AG09309 (cell line): Measurements from ENCODE around the gene MEGF9.

ENCODE experiments used
- DNase-seq: peaks from one replicate; pipeline ENCODE4 v3.0.0-alpha.2; 2010; ENCODE audit warnings: low read depth
- H3K4me3 ChIP-seq: 2 replicates; pipeline ENCODE4 v1.5.1; 2011; ENCODE audit warnings: mild to moderate bottlenecking, low read depth, low read length, moderate library complexity; ENCODE audit not compliant: control insufficient read depth
- CTCF ChIP-seq: IDR thresholded peaks from 2 replicates; pipeline ENCODE4 v1.5.1; 2011; ENCODE audit warnings: mild to moderate bottlenecking, low read depth, low read length, inconsistent platforms; ENCODE audit not compliant: insufficient read depth, control insufficient read depth; ENCODE audit errors: missing control alignments

The MEGF9 gene

GRCh38 chr9:120733190-120733589 lies 18.9 kb upstream of the MEGF9 start:
- no peak for TF ChIP-seq CTCF
- H3K4me3 ChIP-seq, result no peak overlapping the region
- DNase-seq, result no peak

- no peak for DNase-seq
- no peak for TF ChIP-seq CTCF
- no peak overlapping the region for H3K4me3 ChIP-seq
These were observed 16.6 kb upstream of the MEGF9 start for GRCh38 chr9:120730654-120731514.

GRCh38 chr9:120729791-120730241 lies 15.5 kb upstream of the MEGF9 start:
- H3K4me3 ChIP-seq, result no peak overlapping the region
- no peak for DNase-seq
- TF ChIP-seq CTCF, result peak; percentile 11

GRCh38 chr9:120726484-120726883 lies 12.2 kb upstream of the MEGF9 start:
- H3K4me3 ChIP-seq, result no peak overlapping the region
- TF ChIP-seq CTCF, result no peak
- no peak for DNase-seq

- no peak for DNase-seq
- no peak for TF ChIP-seq CTCF
- no peak overlapping the region for H3K4me3 ChIP-seq
These were observed 11.6 kb upstream of the MEGF9 start for GRCh38 chr9:120725907-120726306.

- DNase-seq, result no peak
- TF ChIP-seq CTCF, result no peak
These were observed 10.6 kb upstream of the MEGF9 start for GRCh38 chr9:120724757-120725400.

More at GRCh38 chr9:120724757-120725400, 10.6 kb upstream of the MEGF9 start:
- no peak overlapping the region for H3K4me3 ChIP-seq
